ENCODE data around the gene CLDN6. TPM values are rescaled to one million over a fixed set of nuclear protein-coding genes. Genes with fewer than 3 reads are reported as not detected.

Gene CLDN6
- total and polyA plus RNA-seq, 9 of the 15 experiments (the other 6 are each of a cell fraction or from before 2014, with no cell fraction given) = 0.22 to 0.75 (median 0.38) TPM; not detected in 3

- TF ChIP-seq ETV1 (tag; conservative IDR thresholded peaks at IDR 0.05; ENCODE audit: low read depth) (no peak), BRD9 (IDR thresholded peaks at IDR 0.05; ENCODE audit: low read depth, partially characterized antibody) (no peak), C11orf30 (IDR thresholded peaks at IDR 0.05; ENCODE audit: low read depth) (no peak), ZNF277 (CRISPR knock-in tag; IDR thresholded peaks at IDR 0.05; ENCODE audit: borderline replicate concordance) (no peak), HMGN3 (IDR thresholded peaks at IDR 0.05; ENCODE audit: borderline replicate concordance, extremely low read depth, insufficient read length, low read depth, low read length) (peak; percentile 29), GABPA (tag; conservative IDR thresholded peaks at IDR 0.05; ENCODE audit: low read depth) (no peak), GATAD2A (IDR thresholded peaks at IDR 0.05) (peak; percentile 76), REST (IDR thresholded peaks at IDR 0.05; ENCODE audit: borderline replicate concordance) (peak; percentile 29; the same call in 1 of the 2 replicates), REST (CRISPR knock-in tag; IDR thresholded peaks at IDR 0.05; ENCODE audit: low read depth) (no peak), PHF20 (IDR thresholded peaks at IDR 0.05; ENCODE audit: partially characterized antibody) (no peak), RBM17 (IDR thresholded peaks at IDR 0.05; ENCODE audit: borderline replicate concordance, low read depth, low read length) (no peak), ZC3H8 (IDR thresholded peaks at IDR 0.05) (no peak), HNRNPUL1 (IDR thresholded peaks at IDR 0.05; ENCODE audit: low read length) (no peak), SMARCA4 (IDR thresholded peaks at IDR 0.05) (peak; percentile 22; the same call in 1 of the 2 replicates), PCBP1 (IDR thresholded peaks at IDR 0.05; ENCODE audit: low read depth, low read length, poor library complexity, severe bottlenecking) (peak; percentile 41), NFIX (CRISPR knock-in tag; IDR thresholded peaks at IDR 0.05; ENCODE audit: low read depth) (0 out of 2 replicates have a peak, but pooled peaks have one; percentile 12), ZNF583 (CRISPR knock-in tag; IDR thresholded peaks at IDR 0.05) (no peak), HIVEP1 (CRISPR knock-in tag; IDR thresholded peaks at IDR 0.05) (no peak), HBP1 (CRISPR knock-in tag; IDR thresholded peaks at IDR 0.05) (no peak)
These were observed at the start of gene CLDN6 (continued) for GRCh38 chr16:3017794-3018506.

All from K562 (cell line).